Esophagus muscularis mucosa (tissue), 4 donors: Measurements from ENCODE around the gene TMEM131L. TPM values are rescaled to one million over a fixed set of nuclear protein-coding genes. Genes with fewer than 3 reads are reported as not detected.
A peak's percentile ranks its signal among the peaks of the same experiment; 100 is the strongest.
"Not testable (repeated sequence)": the region's sequence is repeated elsewhere in the genome, so short reads cannot be mapped to it uniquely, and the experiment has no call there.

ENCODE experiments used
- DNase-seq: peaks from one replicate; pipeline ENCODE4 v3.0.0-alpha.2; 2017; ENCODE audit errors: extremely low spot score
- H3K27ac ChIP-seq, 4 donors: fragments of 200-600 bp; sonication (generic); replicated peaks in 1 of 4; 1 replicate in 3 of 4; 2 replicates in 1 of 4; pipeline ENCODE4 v1.5.1; 2016 to 2019; ENCODE audit warnings: mild to moderate bottlenecking in 1 of 4
- H3K27me3 ChIP-seq, 4 donors: fragments of 200-600 bp; sonication (generic); one replicate each; pipeline versions ENCODE4 v1.5.1 to v1.6.0; 2016 to 2019
- H3K36me3 ChIP-seq, 4 donors: fragments of 200-600 bp; sonication (generic); one replicate each; pipeline ENCODE4 v1.5.1; 2016 to 2019
- H3K4me1 ChIP-seq, 4 donors: fragments of 200-600 bp; sonication (generic); one replicate each; pipeline ENCODE4 v1.5.1; 2016 to 2019
- H3K4me3 ChIP-seq, 4 donors: fragments of 200-600 bp; sonication (generic); 1 replicate in 2 of 4; 2 replicates in 2 of 4; pipeline ENCODE4 v1.5.1; 2016 to 2019; ENCODE audit warnings: mild to moderate bottlenecking in 4 of 4, moderate library complexity in 1 of 4
- H3K9me3 ChIP-seq, 4 donors: fragments of 200-600 bp; sonication (generic); 1 replicate in 3 of 4; 2 replicates in 1 of 4; pipeline ENCODE4 v1.5.1; 2016 to 2019
- CTCF ChIP-seq, 3 experiments: fragments of 200-600 bp in 2 of 3; fragments of 450-650 bp in 1 of 3; sonication (generic) in 2 of 3; IDR thresholded peaks; one replicate each; pipeline ENCODE4 v1.5.1; 2017 to 2019; ENCODE audit warnings: antibody characterized with exemption in 3 of 3, mild to moderate bottlenecking in 2 of 3, moderate library complexity in 1 of 3
- EP300 ChIP-seq: sonication (generic); formaldehyde crosslinking; IDR thresholded peaks from one replicate; pipeline ENCODE4 v1.6.1; 2017; ENCODE audit warnings: antibody characterized with exemption
- POLR2A ChIP-seq: fragments of 450-650 bp; IDR thresholded peaks from one replicate; pipeline ENCODE4 v1.6.1; 2017; ENCODE audit warnings: antibody characterized with exemption, moderate library complexity, mild to moderate bottlenecking, low read depth
- POLR2AphosphoS5 ChIP-seq, 2 donors: sonication (generic); formaldehyde crosslinking; IDR thresholded peaks; one replicate each; pipeline ENCODE4 v1.6.1; 2017; ENCODE audit warnings: antibody characterized with exemption in 2 of 2
- WGBS: methylation state at CpG from one replicate; pipeline ENCODE4 v1.1.5; 2018; 5-methylcytosine and 5-hydroxymethylcytosine counted together
- intact Hi-C: fragments of 100-400 bp; cut with DNase I; formaldehyde crosslinking; loops from one replicate; pipeline ENCODE4 v1.15.1; 2023
- total RNA-seq, 4 donors: library from RNA; depleted of rRNA; stranded (reverse); fragments of >200 nt; gene quantifications; one replicate each; pipeline versions ENCODE4 v1.1.0 to v1.2.1, GENCODE V29; 2016

Gene TMEM131L
- total RNA-seq = 10 to 100 TPM; 10.3 to 16.3 (median 12.1) TPM

GRCh38 chr4:153466081-153466948 is at the start of gene TMEM131L:
Gene TMEM131L (plus strand): TSS chr4:153466360. CDS start chr4:153466398, 38 bp downstream.
- Histone ChIP-seq H3K4me3 (peak within 1 kb of the TSS; percentile 61 to 95 (median 88)), H3K9me3 (no peaks in the 10 kb centered on the region), H3K4me1 (peaks cover 27 to 64% (median 54%) of the 10 kb centered on the region in 4 donors), H3K27ac (peak within 1 kb of the TSS; percentile 82 to 89 (median 88)), H3K36me3 (no peaks in the 10 kb centered on the region), H3K27me3 (no peaks in the 10 kb centered on the region)
- peak; percentile 93 for DNase-seq
- intact Hi-C loops = loop anchor here (2.0 to 10.0 kb wide), 3 partner anchors 91 to 122 kb away; partner anchors contain the start of gene MND1
- TF ChIP-seq POLR2AphosphoS5 (IDR thresholded peaks at IDR 0.05) (peak; percentile 60 to 62), POLR2A (peak; percentile 20), CTCF (IDR thresholded peaks at IDR 0.05) (peak; percentile 10 to 33 (median 14)), EP300 (no peak)
- under 1% methylated on average over 35 of the region's 103 CpGs for WGBS

GRCh38 chr4:153416456-153416855 is 49.7 kb upstream of the TMEM131L start:
- DNase-seq, H3K4me1 ChIP-seq, intact Hi-C loops, H3K36me3 ChIP-seq, H3K9me3 ChIP-seq, H3K27ac ChIP-seq, H3K27me3 ChIP-seq, H3K4me3 ChIP-seq: not testable (repeated sequence)
- 96% methylated on average over 8 of the region's 8 CpGs for WGBS

GRCh38 chr4:153418121-153418520 is 48.0 kb upstream of the TMEM131L start:
- Histone ChIP-seq H3K9me3 (no peaks in the 10 kb centered on the region), H3K4me1 (peaks cover 0 to 4% (median 2%) of the 10 kb centered on the region in 4 donors), H3K27ac (no peak overlapping the region), H3K27me3 (no peaks in the 10 kb centered on the region), H3K4me3 (no peak overlapping the region), H3K36me3 (no peaks in the 10 kb centered on the region)
- DNase-seq = no peak
- TF ChIP-seq POLR2A (no peak), CTCF (IDR thresholded peaks at IDR 0.05) (no peak), POLR2AphosphoS5 (IDR thresholded peaks at IDR 0.05) (no peak), EP300 (no peak)
- intact Hi-C loops = no loop called here
- WGBS = 81% methylated on average over 7 of the region's 7 CpGs

GRCh38 chr4:153418558-153418957 is 47.6 kb upstream of the TMEM131L start:
- Histone ChIP-seq H3K4me1 (peaks cover 0 to 4% (median 2%) of the 10 kb centered on the region in 4 donors), H3K27ac (peak overlapping the region in 1 of 4 donors; percentile 16), H3K36me3 (no peaks in the 10 kb centered on the region), H3K9me3 (no peaks in the 10 kb centered on the region), H3K27me3 (no peaks in the 10 kb centered on the region), H3K4me3 (no peak overlapping the region)
- intact Hi-C loops = no loop called here
- DNase-seq = no peak
- 51% methylated on average over 3 of the region's 3 CpGs for WGBS
- TF ChIP-seq CTCF (IDR thresholded peaks at IDR 0.05) (no peak), POLR2A (no peak), POLR2AphosphoS5 (IDR thresholded peaks at IDR 0.05) (no peak), EP300 (no peak)

- no peaks in the 10 kb centered on the region for H3K36me3 ChIP-seq
- peaks cover 0 to 4% (median 2%) of the 10 kb centered on the region in 4 donors for H3K4me1 ChIP-seq
- no peaks in the 10 kb centered on the region for H3K27me3 ChIP-seq
- DNase-seq = no peak
- no peak for TF ChIP-seq CTCF (IDR thresholded peaks at IDR 0.05)
- no peak for TF ChIP-seq POLR2AphosphoS5 (IDR thresholded peaks at IDR 0.05)
- TF ChIP-seq POLR2A = no peak
- TF ChIP-seq EP300 = no peak
- no peaks in the 10 kb centered on the region for H3K9me3 ChIP-seq
- WGBS = 67% methylated on average over 5 of the region's 5 CpGs
- H3K4me3 ChIP-seq = no peak overlapping the region
- intact Hi-C loops = no loop called here
- peak overlapping the region in 2 of 4 donors; percentile 16 to 27 for H3K27ac ChIP-seq
Observed at GRCh38 chr4:153419029-153419428, 47.1 kb upstream of the TMEM131L start.
